Uterus (tissue), 4 donors: ENCODE data around the gene EDAR. TPM values are rescaled to one million over a fixed set of nuclear protein-coding genes. Genes with fewer than 3 reads are reported as not detected.

ENCODE experiments used
- DNase-seq, 2 donors: peaks; one replicate each; pipeline ENCODE4 v3.0.0-alpha.2; 2019 to 2020
- H3K27ac ChIP-seq, 2 donors: fragments of 200-600 bp; sonication (generic); 1 replicate in 1 of 2; 2 replicates in 1 of 2; pipeline ENCODE4 v1.5.1; 2016 to 2018
- H3K27me3 ChIP-seq, 2 donors: fragments of 200-600 bp; sonication (generic); one replicate each; pipeline ENCODE4 v1.5.1; 2018 to 2019; ENCODE audit warnings: control low read depth in 1 of 2
- H3K36me3 ChIP-seq, 2 donors: fragments of 200-600 bp; sonication (generic); one replicate each; pipeline ENCODE4 v1.5.1; 2019; ENCODE audit warnings: control low read depth in 1 of 2
- H3K4me1 ChIP-seq, 2 donors: fragments of 200-600 bp; sonication (generic); one replicate each; pipeline ENCODE4 v1.5.1; 2018 to 2019; ENCODE audit warnings: control low read depth in 1 of 2
- H3K4me3 ChIP-seq, 2 donors: fragments of 200-600 bp; sonication (generic); 1 replicate in 1 of 2; 2 replicates in 1 of 2; pipeline ENCODE4 v1.5.1; 2018 to 2019; ENCODE audit warnings: mild to moderate bottlenecking in 1 of 2
- H3K9me3 ChIP-seq, 2 donors: fragments of 200-600 bp; sonication (generic); one replicate each; pipeline ENCODE4 v1.5.1; 2019; ENCODE audit warnings: control low read depth in 1 of 2
- POLR2A ChIP-seq, 2 donors: fragments of 450-650 bp; IDR thresholded peaks; one replicate each; pipeline ENCODE4 v1.6.1; 2016; ENCODE audit warnings: antibody characterized with exemption in 2 of 2, mild to moderate bottlenecking in 1 of 2, moderate library complexity in 1 of 2
- intact Hi-C: fragments of 100-400 bp; cut with DNase I; formaldehyde crosslinking; loops from one replicate; pipeline ENCODE4 v1.15.1; 2023; ENCODE audit warnings: low total_unique reads
- total RNA-seq, 4 donors: library from RNA; depleted of rRNA in 3 of 4; stranded (reverse); fragments of >200 nt in 3 of 4; gene quantifications; one replicate each; pipeline versions ENCODE4 v1.1.0 to v1.2.4, GENCODE V29; 2014 to 2023
- TF ChIP-seq, protein P1 (sequence below), 4 experiments: fragments of 200-600 bp in 2 of 4; fragments of 450-650 bp in 2 of 4; sonication (generic) in 2 of 4; IDR thresholded peaks; one replicate each; pipeline ENCODE4 v1.5.1; 2016 to 2019; ENCODE audit warnings: antibody characterized with exemption in 4 of 4, mild to moderate bottlenecking in 2 of 4, moderate library complexity in 1 of 4
- donor health status: DM: yes; HTN: yes; CAD: no.

The EDAR gene
- total RNA-seq, 4 donors from 2014 or later = 0.62 TPM; not detected in 3

GRCh38 chr2:108942231-108942825 lies 46.7 kb downstream of the EDAR start:
- no peak overlapping the region for H3K27ac ChIP-seq
- DNase-seq = no peak
- H3K27me3 ChIP-seq = no peaks in the 10 kb centered on the region
- no peaks in the 10 kb centered on the region for H3K9me3 ChIP-seq
- intact Hi-C loops = no loop called here
- no peak for TF ChIP-seq POLR2A (IDR thresholded peaks at IDR 0.05)
- TF ChIP-seq, protein P1, sequence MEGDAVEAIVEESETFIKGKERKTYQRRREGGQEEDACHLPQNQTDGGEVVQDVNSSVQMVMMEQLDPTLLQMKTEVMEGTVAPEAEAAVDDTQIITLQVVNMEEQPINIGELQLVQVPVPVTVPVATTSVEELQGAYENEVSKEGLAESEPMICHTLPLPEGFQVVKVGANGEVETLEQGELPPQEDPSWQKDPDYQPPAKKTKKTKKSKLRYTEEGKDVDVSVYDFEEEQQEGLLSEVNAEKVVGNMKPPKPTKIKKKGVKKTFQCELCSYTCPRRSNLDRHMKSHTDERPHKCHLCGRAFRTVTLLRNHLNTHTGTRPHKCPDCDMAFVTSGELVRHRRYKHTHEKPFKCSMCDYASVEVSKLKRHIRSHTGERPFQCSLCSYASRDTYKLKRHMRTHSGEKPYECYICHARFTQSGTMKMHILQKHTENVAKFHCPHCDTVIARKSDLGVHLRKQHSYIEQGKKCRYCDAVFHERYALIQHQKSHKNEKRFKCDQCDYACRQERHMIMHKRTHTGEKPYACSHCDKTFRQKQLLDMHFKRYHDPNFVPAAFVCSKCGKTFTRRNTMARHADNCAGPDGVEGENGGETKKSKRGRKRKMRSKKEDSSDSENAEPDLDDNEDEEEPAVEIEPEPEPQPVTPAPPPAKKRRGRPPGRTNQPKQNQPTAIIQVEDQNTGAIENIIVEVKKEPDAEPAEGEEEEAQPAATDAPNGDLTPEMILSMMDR (IDR thresholded peaks at IDR 0.05) = no peak
- no peaks in the 10 kb centered on the region for H3K36me3 ChIP-seq
- no peak overlapping the region for H3K4me3 ChIP-seq
- H3K4me1 ChIP-seq = no peaks in the 10 kb centered on the region

- Histone ChIP-seq H3K36me3 (no peaks in the 10 kb centered on the region), H3K27ac (no peak overlapping the region), H3K4me1 (no peaks in the 10 kb centered on the region), H3K4me3 (no peak overlapping the region), H3K9me3 (no peaks in the 10 kb centered on the region), H3K27me3 (no peaks in the 10 kb centered on the region)
- intact Hi-C loops = no loop called here
- no peak for TF ChIP-seq POLR2A (IDR thresholded peaks at IDR 0.05)
- TF ChIP-seq, protein P1 (IDR thresholded peaks at IDR 0.05) = no peak
- no peak for DNase-seq
Measured at GRCh38 chr2:108941767-108942166, 47.3 kb downstream of the EDAR start.

GRCh38 chr2:108941161-108941665 lies 47.8 kb downstream of the EDAR start:
- H3K9me3 ChIP-seq = no peaks in the 10 kb centered on the region
- no peak overlapping the region for H3K27ac ChIP-seq
- no peaks in the 10 kb centered on the region for H3K4me1 ChIP-seq
- H3K27me3 ChIP-seq = no peaks in the 10 kb centered on the region
- no peak overlapping the region for H3K4me3 ChIP-seq
- DNase-seq = no peak
- no peak for TF ChIP-seq POLR2A (IDR thresholded peaks at IDR 0.05)
- TF ChIP-seq, protein P1 (IDR thresholded peaks at IDR 0.05) = no peak
- intact Hi-C loops = no loop called here
- H3K36me3 ChIP-seq = no peaks in the 10 kb centered on the region

GRCh38 chr2:108940156-108940555 lies 48.9 kb downstream of the EDAR start:
- no peak for DNase-seq

DNA sequence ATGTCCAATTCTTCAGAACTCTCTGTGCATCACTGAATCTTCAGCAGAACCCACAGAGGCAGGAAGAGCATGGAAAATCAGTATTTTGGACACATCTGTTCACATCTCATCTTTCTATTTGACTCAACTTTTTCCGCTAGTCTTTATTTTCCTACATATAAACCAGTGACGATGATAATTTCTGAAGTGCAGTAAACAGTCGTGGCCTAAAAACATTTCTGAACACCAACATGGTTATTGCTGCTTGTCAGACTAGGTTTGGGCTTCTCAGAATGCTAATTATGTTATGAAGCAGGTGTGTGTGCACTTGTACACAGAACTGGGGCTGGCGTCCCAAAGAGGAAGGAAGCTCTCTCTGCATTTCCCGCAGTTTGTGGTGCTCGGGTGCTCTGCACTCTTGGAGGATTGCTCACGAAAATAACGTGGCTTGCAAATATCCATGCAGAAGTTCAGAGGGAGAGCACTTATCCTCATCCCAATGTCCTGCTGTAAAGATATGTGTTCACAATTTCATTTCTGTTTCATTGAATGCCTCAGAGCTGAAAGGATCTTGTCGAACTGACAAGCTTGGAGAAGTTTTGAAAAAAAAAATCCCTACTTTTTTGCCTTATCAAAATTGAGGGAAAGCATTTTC lies 50.8 kb downstream of the EDAR start:
- TF ChIP-seq, protein P1 (IDR thresholded peaks at IDR 0.05) = no peak
- intact Hi-C loops = no loop called here
- H3K4me3 ChIP-seq = no peak overlapping the region
- no peak for DNase-seq
- no peaks in the 10 kb centered on the region for H3K36me3 ChIP-seq
- no peaks in the 10 kb centered on the region for H3K27me3 ChIP-seq
- H3K9me3 ChIP-seq = no peaks in the 10 kb centered on the region
- no peak overlapping the region for H3K27ac ChIP-seq
- H3K4me1 ChIP-seq = no peaks in the 10 kb centered on the region

More at GRCh38 chr2:108940156-108940555, 48.9 kb downstream of the EDAR start:
- Histone ChIP-seq H3K27me3 (no peaks in the 10 kb centered on the region), H3K36me3 (no peaks in the 10 kb centered on the region), H3K27ac (no peak overlapping the region), H3K9me3 (no peaks in the 10 kb centered on the region), H3K4me3 (no peak overlapping the region), H3K4me1 (no peaks in the 10 kb centered on the region)
- TF ChIP-seq, protein P1 (IDR thresholded peaks at IDR 0.05) = no peak
- no peak for TF ChIP-seq POLR2A (IDR thresholded peaks at IDR 0.05)
- intact Hi-C loops = no loop called here
